Activated CD4-positive, alpha-beta T cell treated with anti-CD3 and anti-CD28 coated beads, Interleukin-2, Interleukin-6, amounts not matched to agents 100 ng/mL and 50 ng/mL, durations not matched to agents 16 hours and 8 hours (primary cell): ENCODE measurements around the gene PLAU.
A peak's percentile ranks its signal among the peaks of the same experiment; 100 is the strongest.
"Not testable (repeated sequence)": the region's sequence is repeated elsewhere in the genome, so short reads cannot be mapped to it uniquely, and the experiment has no call there.

Experiments used
- DNase-seq: peaks from one replicate; pipeline ENCODE4 v3.0.0-alpha.2; 2020

Gene PLAU

GRCh38 chr10:73876971-73877370 is 34.0 kb upstream of the PLAU start:
- DNase-seq, result no peak

DNA sequence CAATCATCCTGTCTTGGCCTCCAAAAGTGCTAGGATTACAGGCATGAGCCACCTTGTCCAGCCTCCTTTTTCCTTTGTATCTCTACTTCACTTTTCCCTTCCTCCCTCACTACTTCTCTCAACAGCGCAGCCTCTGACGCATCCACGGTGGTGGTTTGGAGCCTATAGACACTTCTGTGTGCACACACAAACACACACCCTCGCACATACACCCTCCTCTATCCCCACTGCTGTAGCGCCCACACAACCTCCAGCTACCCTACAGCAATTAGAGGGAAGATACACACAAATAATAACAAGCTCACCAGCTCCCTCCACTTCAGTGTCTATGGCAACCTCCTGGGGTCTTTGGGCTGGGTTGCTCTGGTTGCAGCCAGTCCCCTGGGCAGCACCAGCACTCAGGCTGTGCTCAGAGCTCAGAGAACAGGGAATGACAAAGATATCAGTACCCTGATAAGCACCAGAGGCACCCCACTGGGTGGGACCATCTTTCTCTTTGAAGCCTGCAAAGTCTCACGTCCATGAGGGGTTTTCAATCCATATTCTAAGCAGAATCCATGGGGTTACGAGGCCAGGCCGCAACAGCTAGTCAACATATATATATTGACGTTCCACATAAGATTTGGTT is 33.3 kb upstream of the PLAU start:
- no peak for DNase-seq

DNA sequence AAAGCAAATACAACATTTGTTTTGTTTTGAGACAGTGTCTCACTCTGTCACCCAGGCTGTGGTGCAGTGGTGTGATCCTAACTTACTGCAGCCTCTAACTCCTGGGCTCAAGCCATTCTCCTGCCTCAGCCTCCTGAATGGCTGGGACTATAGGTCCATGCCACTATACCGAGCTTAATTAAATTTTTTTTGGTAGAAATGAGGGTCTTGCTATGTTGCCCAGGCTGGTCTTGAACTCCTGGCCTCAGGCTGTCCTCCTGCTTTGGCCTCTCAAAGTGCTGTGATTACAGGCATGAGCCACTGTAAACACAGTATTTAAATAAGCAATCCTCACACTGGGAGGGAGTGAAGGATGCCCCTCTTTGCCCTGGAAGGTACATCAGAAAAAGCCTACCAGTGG is 32.6 kb upstream of the PLAU start:
- DNase-seq, result no peak

DNA sequence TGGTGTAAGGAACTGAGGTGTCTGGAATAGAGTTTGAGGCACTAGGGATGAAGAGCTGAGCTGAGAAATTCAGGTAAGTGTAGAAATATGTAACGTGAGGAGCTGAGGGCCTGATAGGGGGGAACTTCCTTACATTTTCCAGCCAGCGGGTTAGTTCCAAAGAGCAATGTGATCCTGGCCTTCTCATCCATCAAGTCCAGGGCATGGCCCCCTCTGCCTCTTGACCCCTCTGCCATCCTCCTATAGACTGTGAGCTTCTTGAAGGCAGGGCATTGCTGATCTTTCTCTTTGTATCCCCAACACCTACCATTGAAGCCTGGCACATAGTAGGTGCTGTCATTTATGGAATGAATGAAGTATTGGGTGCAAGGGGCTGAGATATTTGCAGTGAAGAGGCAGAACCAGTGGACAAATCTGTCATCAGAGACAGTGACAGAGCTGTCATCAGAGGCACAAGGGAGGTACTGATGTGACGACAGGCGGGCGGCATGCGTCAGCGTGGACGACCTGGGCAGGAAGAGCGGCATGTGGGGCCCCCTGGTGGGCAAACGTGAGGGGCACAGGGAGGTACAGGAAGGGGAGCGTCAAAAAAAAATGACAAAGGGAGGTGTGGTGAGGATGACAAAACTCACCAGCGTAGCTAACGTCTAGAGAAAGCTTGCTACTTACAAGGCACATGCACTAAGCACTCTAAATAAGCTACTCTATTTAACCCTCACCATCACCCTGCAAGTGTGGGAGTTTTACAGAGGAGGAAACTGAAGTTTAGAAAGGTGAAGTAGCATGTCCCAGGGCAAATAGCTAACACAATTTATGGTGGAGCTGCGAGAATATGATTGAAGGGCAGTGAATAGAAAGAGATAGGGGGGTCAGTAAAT is 31.4 kb upstream of the PLAU start:
- peak; percentile 96 for DNase-seq

GRCh38 chr10:73881221-73881919 is 29.6 kb upstream of the PLAU start:
- DNase-seq, result no peak

DNA sequence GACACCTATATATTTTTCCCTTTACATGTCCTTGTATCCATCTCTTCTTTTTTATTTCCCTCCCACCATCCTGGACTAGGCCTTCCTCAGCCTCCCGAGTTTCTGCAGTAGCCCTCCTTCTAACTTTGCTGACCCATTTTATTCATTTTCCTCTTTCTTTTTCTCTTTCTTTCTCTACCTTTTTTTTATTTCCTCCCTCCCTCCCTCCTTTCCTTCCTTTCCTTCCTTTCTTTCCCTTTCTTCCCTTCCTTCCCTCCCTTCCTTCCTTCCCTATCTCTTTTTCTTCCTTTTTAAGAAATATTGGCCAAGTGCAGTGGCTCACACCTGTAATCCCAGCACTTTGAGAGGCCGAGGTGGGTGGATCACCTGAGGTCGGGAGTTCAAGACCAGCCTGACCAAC is 26.9 kb upstream of the PLAU start:
- DNase-seq, result no peak

DNA sequence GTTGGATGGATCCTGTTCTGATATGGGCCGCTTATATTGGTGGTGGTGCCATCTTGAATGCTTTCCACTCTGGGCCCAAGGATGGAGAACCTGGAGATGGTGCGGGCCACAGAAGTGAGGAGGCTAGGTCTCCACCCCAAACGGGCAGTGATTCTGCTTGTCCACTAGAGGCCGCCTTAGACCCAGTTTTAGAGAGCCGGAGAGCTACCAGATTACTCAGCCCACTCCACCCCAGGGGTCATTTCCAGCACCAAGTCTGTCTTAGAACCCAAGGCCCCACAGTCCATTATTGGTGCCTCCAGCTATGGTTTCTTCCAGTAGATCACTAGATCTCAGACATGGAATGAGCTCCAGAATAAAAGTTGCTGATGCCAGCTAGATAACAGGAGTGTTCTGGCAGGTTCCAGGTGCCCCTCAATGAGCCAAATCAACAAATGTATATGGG is 24.8 kb upstream of the PLAU start:
- peak; percentile 87 for DNase-seq

DNA sequence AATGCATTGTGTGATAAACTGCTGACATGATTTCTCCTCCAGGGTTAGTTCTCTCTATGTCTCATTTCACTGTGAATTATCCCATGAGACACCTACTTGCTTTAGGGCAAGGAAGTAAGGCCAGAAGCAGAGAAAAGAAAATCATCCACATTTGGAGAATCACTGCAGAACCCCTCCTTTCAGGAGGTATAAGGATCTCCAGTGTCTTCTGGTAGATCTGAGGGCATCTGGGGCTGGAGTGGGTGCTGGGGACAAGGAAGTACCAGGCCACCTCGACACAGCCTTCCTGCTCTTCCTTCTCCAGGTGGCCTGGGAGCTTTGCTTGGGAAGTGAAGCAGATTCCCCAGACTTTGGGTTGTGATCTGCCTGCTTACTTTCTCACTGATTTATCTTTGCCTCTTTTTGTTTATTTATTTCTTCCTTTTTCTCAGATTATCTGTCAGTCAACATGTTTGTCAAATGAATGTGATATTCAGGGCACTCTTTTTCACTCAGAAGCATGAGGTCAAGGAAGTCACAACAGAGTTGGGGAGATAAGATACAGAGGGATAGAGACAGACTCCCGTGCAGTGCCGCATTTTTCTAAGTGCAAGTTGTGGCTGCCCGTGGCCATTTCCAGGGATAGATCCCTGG is 24.2 kb upstream of the PLAU start:
- DNase-seq, result no peak

- DNase-seq, result no peak
Measured at GRCh38 chr10:73887294-73888039, 23.5 kb upstream of the PLAU start.

DNA sequence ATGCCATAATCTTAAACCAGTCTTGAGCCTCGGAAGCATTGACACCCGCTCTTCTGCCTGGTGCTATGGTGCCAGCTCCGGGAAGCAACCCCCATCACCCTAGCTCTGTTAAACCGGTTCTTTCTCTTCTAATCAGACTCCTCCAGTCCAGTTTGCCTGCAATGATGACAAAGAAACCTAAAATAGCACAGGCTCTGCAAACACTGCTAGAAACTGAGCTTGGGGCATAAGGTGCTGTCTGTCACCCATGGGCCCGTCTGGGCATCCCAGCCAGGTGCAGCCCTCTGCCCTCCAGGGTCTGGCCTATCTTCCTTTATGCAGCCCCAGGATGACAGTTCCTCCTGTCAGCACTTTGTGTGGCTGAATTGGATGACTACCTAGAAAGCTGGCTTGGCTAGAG is 22.4 kb upstream of the PLAU start:
- no peak for DNase-seq

GRCh38 chr10:73889014-73889413 is 21.9 kb upstream of the PLAU start:
- DNase-seq, result peak; percentile 48

- DNase-seq, result not testable (repeated sequence)
Measured at GRCh38 chr10:73889416-73889815, 21.5 kb upstream of the PLAU start.

DNA sequence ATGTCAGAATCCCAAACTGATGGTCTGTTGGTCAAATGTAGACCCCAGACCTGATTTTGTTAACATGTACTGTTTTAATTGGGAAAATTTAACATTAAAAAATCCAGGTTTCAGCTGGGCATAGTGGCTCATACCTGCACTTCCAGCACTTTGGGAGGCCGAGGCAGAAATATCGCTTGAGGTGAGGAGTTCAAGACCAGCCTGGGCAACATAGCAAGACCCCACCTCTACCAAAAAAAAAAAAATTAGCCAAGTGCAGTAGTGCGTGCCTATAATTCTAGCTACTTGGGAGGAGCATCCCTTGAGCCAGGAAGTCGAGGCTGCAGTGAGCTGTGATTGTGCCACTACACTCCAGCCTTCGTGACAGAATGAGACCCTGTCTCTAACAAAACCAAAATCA is 20.7 kb upstream of the PLAU start:
- no peak for DNase-seq

GRCh38 chr10:73890830-73891229 is 20.1 kb upstream of the PLAU start:
- DNase-seq, result not testable (repeated sequence)

DNA sequence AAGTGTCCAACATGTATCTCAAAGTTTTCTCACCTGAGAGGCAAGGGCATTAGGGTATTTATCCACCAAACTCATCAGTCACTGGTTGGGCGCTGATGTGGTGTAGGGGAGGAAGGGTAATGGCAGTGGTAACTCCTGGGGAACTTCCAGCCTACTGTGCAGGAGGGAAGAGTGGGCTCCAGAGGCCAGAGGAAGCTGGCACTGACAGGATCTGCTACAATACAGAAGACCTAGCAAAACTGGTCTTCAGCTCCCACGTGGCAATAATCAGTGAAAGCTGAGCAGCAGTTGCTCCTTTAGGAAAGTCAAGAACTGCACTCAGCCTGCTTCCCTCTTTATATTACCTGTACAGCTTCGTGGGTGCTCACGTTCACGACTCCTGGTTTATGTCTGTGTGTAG is 19.4 kb upstream of the PLAU start:
- no peak for DNase-seq

GRCh38 chr10:73892310-73893030 is 18.5 kb upstream of the PLAU start:
- DNase-seq, result no peak

DNA sequence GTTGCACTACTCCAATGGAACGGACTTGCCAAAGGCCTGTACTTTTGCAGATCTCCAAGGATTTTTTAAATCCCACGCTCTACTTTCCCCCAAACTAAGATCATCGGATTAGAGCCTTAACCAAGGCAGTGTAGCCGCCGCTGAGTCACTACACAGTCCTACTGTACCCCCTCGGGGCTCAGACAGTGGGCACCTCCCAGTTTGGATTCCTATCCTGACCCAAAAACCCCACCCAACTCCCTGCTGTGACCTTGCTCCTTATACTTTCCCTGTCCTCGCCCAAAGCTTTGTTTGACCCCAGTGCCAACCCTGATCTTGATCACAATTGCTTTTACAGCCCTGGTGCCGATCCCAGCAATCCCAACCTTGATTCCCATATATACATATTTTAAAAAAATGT is 17.5 kb upstream of the PLAU start:
- DNase-seq, result no peak

GRCh38 chr10:73894245-73894971 is 16.5 kb upstream of the PLAU start:
- peak; percentile 75 for DNase-seq

GRCh38 chr10:73895381-73895780 is 15.6 kb upstream of the PLAU start:
- not testable (repeated sequence) for DNase-seq

DNA sequence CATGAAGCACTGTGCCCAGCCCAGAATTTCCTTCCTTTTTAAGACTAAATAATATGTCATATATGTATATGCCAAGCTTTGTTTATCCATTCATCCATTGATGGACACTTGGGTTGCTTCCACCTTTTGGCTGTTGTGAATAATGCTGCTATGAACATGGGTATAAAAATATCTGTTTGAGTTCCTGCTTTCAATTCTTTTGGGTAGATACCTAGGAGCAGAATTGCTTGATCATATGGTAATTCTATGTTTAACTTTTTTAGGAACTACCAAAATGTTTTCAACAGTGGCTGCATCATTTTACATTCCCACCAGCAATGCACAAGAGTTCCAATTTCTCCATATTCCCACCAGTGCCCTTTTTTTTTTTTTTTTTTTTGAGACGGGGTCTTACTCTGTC is 13.2 kb upstream of the PLAU start:
- DNase-seq, result no peak

DNA sequence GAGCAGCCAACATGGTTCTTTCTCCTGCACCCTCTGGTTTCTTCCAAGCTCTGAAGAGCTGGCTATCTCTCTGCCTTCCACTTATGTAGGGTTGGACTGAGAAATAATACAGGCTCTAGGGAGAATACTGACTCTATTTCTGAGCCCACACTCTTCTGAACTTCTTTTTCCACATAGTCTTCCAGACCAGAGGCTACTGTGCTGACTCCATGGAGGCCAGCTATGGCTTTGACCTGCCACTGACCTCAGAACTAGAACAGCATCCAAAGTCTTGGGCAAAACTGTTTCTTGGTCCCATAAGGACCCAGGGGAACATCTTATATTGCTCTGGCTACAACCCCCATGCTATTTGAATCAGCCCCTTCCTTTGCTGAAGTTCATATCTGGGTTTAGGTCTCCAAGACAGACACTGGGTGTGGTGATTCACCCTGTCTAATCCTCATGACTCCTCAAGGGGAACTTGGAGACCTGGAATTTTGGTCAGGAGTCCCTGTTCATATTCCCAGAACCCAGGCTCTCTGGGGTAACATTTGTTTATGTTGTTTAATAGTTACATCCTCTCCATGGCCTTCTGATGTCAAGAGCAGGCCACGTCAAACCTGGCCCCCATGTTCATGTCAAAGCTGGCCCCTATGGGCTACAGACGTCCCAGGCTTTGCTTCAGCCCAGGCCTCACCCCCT is 12.1 kb upstream of the PLAU start:
- DNase-seq, result no peak
